SH-SY5Y (cell line): ENCODE measurements around the gene INPP5A.

Experiments
- GATA2 ChIP-seq: IDR thresholded peaks from 2 replicates; pipeline ENCODE4 v1.6.1; 2011; ENCODE audit warnings: mild to moderate bottlenecking, low read depth, low read length
- GATA3 ChIP-seq: IDR thresholded peaks from 2 replicates; pipeline ENCODE4 v1.6.1; 2011; ENCODE audit warnings: low read depth, mild to moderate bottlenecking, low read length, moderate library complexity

DNA sequence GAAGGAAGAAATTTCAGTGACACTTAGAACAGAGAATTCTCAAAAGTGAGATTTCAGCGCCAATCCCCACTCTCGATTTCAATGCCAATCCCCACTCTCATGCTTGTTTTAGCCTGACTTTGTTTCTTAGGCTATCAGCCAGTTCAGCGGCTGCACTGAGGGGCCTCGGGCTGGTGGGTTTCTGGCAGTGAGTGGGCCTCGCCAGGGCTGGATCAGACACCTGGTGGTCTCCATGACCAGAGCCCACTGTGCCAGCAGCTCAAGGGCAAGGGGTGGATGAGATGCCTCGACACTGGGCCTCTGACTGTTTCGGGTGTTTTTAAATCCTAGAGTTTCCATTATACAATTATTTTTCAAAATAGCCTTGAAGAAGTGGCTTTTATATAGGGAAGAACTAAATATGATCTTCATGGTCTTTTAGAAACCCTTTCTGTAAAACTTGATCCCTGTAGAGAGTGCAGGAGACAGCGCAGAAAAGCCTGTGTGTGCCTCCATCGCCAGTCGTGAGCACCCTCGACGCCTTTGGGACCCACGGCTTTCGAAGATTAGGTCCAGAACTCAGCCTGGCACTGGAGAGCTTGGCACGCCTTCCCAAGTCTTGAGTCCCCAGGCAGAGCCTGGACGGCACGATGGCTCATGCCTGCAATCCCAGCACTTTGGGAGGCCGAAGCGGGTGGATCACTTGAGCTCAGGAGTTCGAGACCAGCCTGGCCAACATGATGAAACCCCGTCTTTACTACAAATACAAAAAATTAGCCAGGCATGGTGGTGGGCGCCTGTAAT lies 76.2 kb downstream of the INPP5A start:
- TF ChIP-seq GATA2 (no peak), GATA3 (no peak)
